HG03066 (cell line): Measurements from ENCODE around the gene SYNJ2.

ENCODE experiments used
- ATAC-seq: cut with Tn5 transposase; IDR thresholded peaks from one replicate; pipeline ENCODE4 v1.9.1; 2021; ENCODE audit warnings: low read depth; ENCODE audit not compliant: unreplicated experiment

The SYNJ2 gene

GRCh38 chr6:158024566-158025297 is 43.1 kb downstream of the SYNJ2 start:
- no peak for ATAC-seq

GRCh38 chr6:158026054-158026900 is 44.6 kb downstream of the SYNJ2 start:
- ATAC-seq = peak; percentile 89

- no peak for ATAC-seq
Observed at GRCh38 chr6:158026901-158027589, 45.4 kb downstream of the SYNJ2 start.

GRCh38 chr6:158027590-158028285 is 46.1 kb downstream of the SYNJ2 start:
- ATAC-seq = no peak

GRCh38 chr6:158028421-158028820 is 46.8 kb downstream of the SYNJ2 start:
- no peak for ATAC-seq

GRCh38 chr6:158028876-158029275 is 47.2 kb downstream of the SYNJ2 start:
- no peak for ATAC-seq

- no peak for ATAC-seq
Observed at GRCh38 chr6:158029668-158030230, 48.1 kb downstream of the SYNJ2 start.

- ATAC-seq = no peak
Observed at GRCh38 chr6:158030380-158031300, 49.0 kb downstream of the SYNJ2 start.

- no peak for ATAC-seq
Observed at GRCh38 chr6:158031381-158032353, 50.0 kb downstream of the SYNJ2 start.

GRCh38 chr6:158032354-158032733 is 50.7 kb downstream of the SYNJ2 start:
- ATAC-seq = no peak

GRCh38 chr6:158033077-158033750 is 51.6 kb downstream of the SYNJ2 start:
- no peak for ATAC-seq

GRCh38 chr6:158033751-158034702 is 52.4 kb downstream of the SYNJ2 start:
- ATAC-seq = no peak

- ATAC-seq = no peak
Observed at GRCh38 chr6:158036261-158036660, 54.6 kb downstream of the SYNJ2 start.

- no peak for ATAC-seq
Observed at GRCh38 chr6:158037021-158037420, 55.4 kb downstream of the SYNJ2 start.

GRCh38 chr6:158037771-158038170 is 56.1 kb downstream of the SYNJ2 start:
- no peak for ATAC-seq
